ENCODE results near the gene NOMO2.
"Not testable (repeated sequence)": the region's sequence is repeated elsewhere in the genome, so short reads cannot be mapped to it uniquely, and the experiment has no call there.

DNA sequence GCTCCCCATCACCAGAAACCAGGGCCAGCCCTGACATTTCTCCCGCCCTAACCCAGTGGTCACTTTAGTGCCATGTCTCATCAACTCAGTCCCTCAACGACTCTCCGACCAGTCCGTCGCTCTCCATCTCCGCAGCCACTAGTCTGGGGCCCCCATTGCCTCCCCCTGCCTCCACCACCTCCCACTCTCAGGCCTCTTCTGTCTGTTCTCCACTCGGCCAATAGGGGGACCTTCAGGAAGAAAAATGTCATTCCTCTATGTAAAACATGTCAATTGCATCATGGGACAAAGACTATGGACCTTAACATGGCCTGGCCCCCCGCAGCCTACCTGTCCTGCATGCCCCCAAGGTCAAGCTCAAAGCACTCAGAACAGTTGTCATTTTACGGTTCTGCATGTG, 39.3 kb downstream of the NOMO2 start:
- TF ChIP-seq, protein P1, sequence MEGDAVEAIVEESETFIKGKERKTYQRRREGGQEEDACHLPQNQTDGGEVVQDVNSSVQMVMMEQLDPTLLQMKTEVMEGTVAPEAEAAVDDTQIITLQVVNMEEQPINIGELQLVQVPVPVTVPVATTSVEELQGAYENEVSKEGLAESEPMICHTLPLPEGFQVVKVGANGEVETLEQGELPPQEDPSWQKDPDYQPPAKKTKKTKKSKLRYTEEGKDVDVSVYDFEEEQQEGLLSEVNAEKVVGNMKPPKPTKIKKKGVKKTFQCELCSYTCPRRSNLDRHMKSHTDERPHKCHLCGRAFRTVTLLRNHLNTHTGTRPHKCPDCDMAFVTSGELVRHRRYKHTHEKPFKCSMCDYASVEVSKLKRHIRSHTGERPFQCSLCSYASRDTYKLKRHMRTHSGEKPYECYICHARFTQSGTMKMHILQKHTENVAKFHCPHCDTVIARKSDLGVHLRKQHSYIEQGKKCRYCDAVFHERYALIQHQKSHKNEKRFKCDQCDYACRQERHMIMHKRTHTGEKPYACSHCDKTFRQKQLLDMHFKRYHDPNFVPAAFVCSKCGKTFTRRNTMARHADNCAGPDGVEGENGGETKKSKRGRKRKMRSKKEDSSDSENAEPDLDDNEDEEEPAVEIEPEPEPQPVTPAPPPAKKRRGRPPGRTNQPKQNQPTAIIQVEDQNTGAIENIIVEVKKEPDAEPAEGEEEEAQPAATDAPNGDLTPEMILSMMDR (IDR thresholded peaks at IDR 0.05): not testable (repeated sequence)
- TF ChIP-seq POLR2A (IDR thresholded peaks at IDR 0.05): not testable (repeated sequence)
